ENCODE measurements around the gene ZSWIM3.

The ZSWIM3 gene

GRCh38 chr20:45813006-45813340 is 44.4 kb upstream of the ZSWIM3 start:
- peaks cover 10% of the 10 kb centered on the region for H3K79me2 ChIP-seq (ENCODE audit: control insufficient read depth, insufficient read depth, low read length, poor library complexity)
- peak overlapping the region; percentile 93 for H3K4me3 ChIP-seq (ENCODE audit: low read depth, low read length)
- peak overlapping the region; percentile 88 for H3K4me2 ChIP-seq (ENCODE audit: low read length)
- peak overlapping the region; percentile 58 for H2BK5ac ChIP-seq (ENCODE audit: low read depth, low read length, poor library complexity)
- H2BK12ac ChIP-seq (ENCODE audit: low read length) = no peak overlapping the region
- H2AFZ ChIP-seq (ENCODE audit: insufficient read depth, low read length, poor library complexity) = peak overlapping the region; percentile 53
- H3K79me1 ChIP-seq (ENCODE audit: low read length) = peaks cover 6% of the 10 kb centered on the region
- H2BK120ac ChIP-seq (ENCODE audit: insufficient read depth, low read length, poor library complexity) = peak overlapping the region; percentile 82
- DNase-seq = no peak
- H3K4me1 ChIP-seq (ENCODE audit: control insufficient read depth in 1 of 2, insufficient read depth in 2 of 2, low read length in 2 of 2) = peaks cover 7 to 15% of the 10 kb centered on the region in 2 experiments
- H3K9me3 ChIP-seq (ENCODE audit: insufficient read depth, low read depth, low read length) = no peaks in the 10 kb centered on the region
- H4K12ac ChIP-seq (ENCODE audit: low read depth, low read length) = peak overlapping the region; percentile 21
- H3K4ac ChIP-seq (ENCODE audit: low read depth, low read length) = peak overlapping the region; percentile 96
- peak overlapping the region; percentile 89 for H4K91ac ChIP-seq (ENCODE audit: low read depth, low read length)
- H3K18ac ChIP-seq (ENCODE audit: low read length) = peak overlapping the region; percentile 81
- WGBS (ENCODE audit: extremely low coverage, insufficient coverage, insufficient read length) = no CpG with 5 or more reads among the region's 11 CpGs
- no peak overlapping the region for H3K27ac ChIP-seq (ENCODE audit: low read depth, low read length)
- H3K14ac ChIP-seq (ENCODE audit: low read length) = peak overlapping the region; percentile 80
- H4K8ac ChIP-seq (ENCODE audit: low read depth, low read length) = peak overlapping the region; percentile 88
- no peaks in the 10 kb centered on the region for H3K27me3 ChIP-seq (ENCODE audit: insufficient read depth, low read length)
- H3K23ac ChIP-seq (ENCODE audit: low read length) = no peak overlapping the region
- H3K36me3 ChIP-seq (ENCODE audit: control insufficient read depth in 1 of 2, insufficient read depth in 2 of 2, low read length in 2 of 2) = peaks cover 22 to 49% of the 10 kb centered on the region in 2 experiments
- peak overlapping the region; percentile 1 for H2AK5ac ChIP-seq (ENCODE audit: low read length)
- H3K9ac ChIP-seq (ENCODE audit: low read length) = peak overlapping the region; percentile 85

DNA sequence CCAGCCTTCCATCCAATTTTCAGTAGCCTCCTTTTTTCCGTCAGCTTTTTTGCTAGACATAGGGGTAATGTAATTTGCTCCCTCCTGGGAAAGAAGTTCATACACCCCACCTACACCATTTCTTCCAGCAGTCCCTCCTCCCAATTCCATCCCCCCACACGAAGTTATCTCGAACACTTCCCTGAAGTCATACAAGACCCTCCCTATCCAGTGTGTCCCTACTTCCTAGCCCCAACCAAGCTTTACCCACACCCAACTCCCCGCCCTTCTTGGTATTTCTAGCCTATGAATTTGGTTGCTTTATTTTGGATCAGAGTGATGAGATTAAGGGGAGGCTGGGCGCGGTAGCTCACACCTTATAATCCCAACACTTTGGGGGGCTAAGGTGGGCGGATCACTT is 43.9 kb upstream of the ZSWIM3 start:
- H3K4me2 ChIP-seq (ENCODE audit: low read length) = peak overlapping the region; percentile 88
- H3K23ac ChIP-seq (ENCODE audit: low read length) = no peak overlapping the region
- H3K9me3 ChIP-seq (ENCODE audit: insufficient read depth, low read depth, low read length) = no peaks in the 10 kb centered on the region
- H3K14ac ChIP-seq (ENCODE audit: low read length) = no peak overlapping the region
- peak overlapping the region; percentile 96 for H3K4ac ChIP-seq (ENCODE audit: low read depth, low read length)
- no peak overlapping the region for H4K91ac ChIP-seq (ENCODE audit: low read depth, low read length)
- H4K8ac ChIP-seq (ENCODE audit: low read depth, low read length) = peak overlapping the region; percentile 88
- peaks cover 10% of the 10 kb centered on the region for H3K79me2 ChIP-seq (ENCODE audit: control insufficient read depth, insufficient read depth, low read length, poor library complexity)
- H2AK5ac ChIP-seq (ENCODE audit: low read length) = no peak overlapping the region
- peak overlapping the region; percentile 85 for H3K9ac ChIP-seq (ENCODE audit: low read length)
- peaks cover 7 to 18% of the 10 kb centered on the region in 2 experiments for H3K4me1 ChIP-seq (ENCODE audit: control insufficient read depth in 1 of 2, insufficient read depth in 2 of 2, low read length in 2 of 2)
- no peak overlapping the region for H3K27ac ChIP-seq (ENCODE audit: low read depth, low read length)
- H2AFZ ChIP-seq (ENCODE audit: insufficient read depth, low read length, poor library complexity) = no peak overlapping the region
- peak overlapping the region; percentile 93 for H3K4me3 ChIP-seq (ENCODE audit: low read depth, low read length)
- H3K79me1 ChIP-seq (ENCODE audit: low read length) = peaks cover 6% of the 10 kb centered on the region
- WGBS (ENCODE audit: extremely low coverage, insufficient coverage, insufficient read length) = no CpG with 5 or more reads among the region's 7 CpGs
- no peak overlapping the region for H4K12ac ChIP-seq (ENCODE audit: low read depth, low read length)
- no peak overlapping the region for H2BK12ac ChIP-seq (ENCODE audit: low read length)
- no peak for DNase-seq
- no peak overlapping the region for H3K18ac ChIP-seq (ENCODE audit: low read length)
- H2BK120ac ChIP-seq (ENCODE audit: insufficient read depth, low read length, poor library complexity) = no peak overlapping the region
- H3K36me3 ChIP-seq (ENCODE audit: control insufficient read depth in 1 of 2, insufficient read depth in 2 of 2, low read length in 2 of 2) = peaks cover 19 to 44% of the 10 kb centered on the region in 2 experiments
- no peaks in the 10 kb centered on the region for H3K27me3 ChIP-seq (ENCODE audit: insufficient read depth, low read length)
- no peak overlapping the region for H2BK5ac ChIP-seq (ENCODE audit: low read depth, low read length, poor library complexity)

DNA sequence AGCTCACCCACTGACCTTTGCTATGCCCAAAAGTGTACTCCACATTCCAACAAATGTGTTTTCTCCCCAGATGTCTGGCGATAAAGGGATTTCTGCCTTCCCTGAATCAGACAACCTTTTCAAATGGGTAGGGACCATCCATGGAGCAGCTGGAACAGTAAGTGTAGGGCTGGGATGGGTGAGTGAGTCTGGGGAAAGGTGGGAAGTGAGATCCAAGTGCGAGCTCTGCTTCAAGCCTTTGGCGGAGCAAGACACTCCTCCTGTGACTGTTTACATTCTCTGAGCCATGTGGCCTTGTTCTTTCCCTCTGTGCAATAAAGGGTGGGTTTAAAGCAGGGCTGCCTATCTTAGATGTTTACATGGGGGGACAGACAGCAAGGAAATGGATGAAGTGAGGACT is 43.1 kb upstream of the ZSWIM3 start:
- Histone ChIP-seq H3K36me3 (ENCODE audit: control insufficient read depth in 1 of 2, insufficient read depth in 2 of 2, low read length in 2 of 2) (peaks cover 17 to 38% of the 10 kb centered on the region in 2 experiments), H2BK120ac (ENCODE audit: insufficient read depth, low read length, poor library complexity) (no peak overlapping the region), H4K91ac (ENCODE audit: low read depth, low read length) (no peak overlapping the region), H2BK5ac (ENCODE audit: low read depth, low read length, poor library complexity) (no peak overlapping the region), H3K4me3 (ENCODE audit: low read depth, low read length) (no peak overlapping the region), H3K79me1 (ENCODE audit: low read length) (peaks cover 6% of the 10 kb centered on the region), H3K9ac (ENCODE audit: low read length) (no peak overlapping the region), H3K27me3 (ENCODE audit: insufficient read depth, low read length) (no peaks in the 10 kb centered on the region), H3K79me2 (ENCODE audit: control insufficient read depth, insufficient read depth, low read length, poor library complexity) (peaks cover 10% of the 10 kb centered on the region), H3K4ac (ENCODE audit: low read depth, low read length) (no peak overlapping the region), H3K4me1 (ENCODE audit: control insufficient read depth in 1 of 2, insufficient read depth in 2 of 2, low read length in 2 of 2) (peaks cover 7 to 19% of the 10 kb centered on the region in 2 experiments), H3K4me2 (ENCODE audit: low read length) (peak overlapping the region; percentile 3), H2AFZ (ENCODE audit: insufficient read depth, low read length, poor library complexity) (no peak overlapping the region), H2BK12ac (ENCODE audit: low read length) (no peak overlapping the region), H3K9me3 (ENCODE audit: insufficient read depth, low read depth, low read length) (no peaks in the 10 kb centered on the region), H2AK5ac (ENCODE audit: low read length) (no peak overlapping the region), H3K27ac (ENCODE audit: low read depth, low read length) (no peak overlapping the region), H3K14ac (ENCODE audit: low read length) (no peak overlapping the region), H4K12ac (ENCODE audit: low read depth, low read length) (no peak overlapping the region), H3K18ac (ENCODE audit: low read length) (no peak overlapping the region), H4K8ac (ENCODE audit: low read depth, low read length) (no peak overlapping the region), H3K23ac (ENCODE audit: low read length) (no peak overlapping the region)
- no CpG with 5 or more reads among the region's 3 CpGs for WGBS (ENCODE audit: extremely low coverage, insufficient coverage, insufficient read length)
- no peak for DNase-seq

GRCh38 chr20:45816951-45817350 is 40.5 kb upstream of the ZSWIM3 start:
- Histone ChIP-seq H3K79me2 (ENCODE audit: control insufficient read depth, insufficient read depth, low read length, poor library complexity) (peaks cover 10% of the 10 kb centered on the region), H3K9me3 (ENCODE audit: insufficient read depth, low read depth, low read length) (no peaks in the 10 kb centered on the region), H3K9ac (ENCODE audit: low read length) (no peak overlapping the region), H2BK120ac (ENCODE audit: insufficient read depth, low read length, poor library complexity) (no peak overlapping the region), H3K4me3 (ENCODE audit: low read depth, low read length) (no peak overlapping the region), H2BK5ac (ENCODE audit: low read depth, low read length, poor library complexity) (no peak overlapping the region), H2BK12ac (ENCODE audit: low read length) (no peak overlapping the region), H3K14ac (ENCODE audit: low read length) (no peak overlapping the region), H3K27me3 (ENCODE audit: insufficient read depth, low read length) (no peaks in the 10 kb centered on the region), H4K8ac (ENCODE audit: low read depth, low read length) (no peak overlapping the region), H3K4me1 (ENCODE audit: control insufficient read depth in 1 of 2, insufficient read depth in 2 of 2, low read length in 2 of 2) (peaks cover 7 to 21% of the 10 kb centered on the region in 2 experiments), H3K27ac (ENCODE audit: low read depth, low read length) (peak overlapping the region; percentile 14), H3K4ac (ENCODE audit: low read depth, low read length) (no peak overlapping the region), H3K79me1 (ENCODE audit: low read length) (peaks cover 6% of the 10 kb centered on the region), H4K91ac (ENCODE audit: low read depth, low read length) (no peak overlapping the region), H2AK5ac (ENCODE audit: low read length) (no peak overlapping the region), H3K36me3 (ENCODE audit: control insufficient read depth in 1 of 2, insufficient read depth in 2 of 2, low read length in 2 of 2) (peaks cover 11 to 22% of the 10 kb centered on the region in 2 experiments), H4K12ac (ENCODE audit: low read depth, low read length) (no peak overlapping the region), H2AFZ (ENCODE audit: insufficient read depth, low read length, poor library complexity) (no peak overlapping the region), H3K4me2 (ENCODE audit: low read length) (no peak overlapping the region), H3K18ac (ENCODE audit: low read length) (no peak overlapping the region), H3K23ac (ENCODE audit: low read length) (no peak overlapping the region)
- no peak for DNase-seq
- no CpG with 5 or more reads among the region's 3 CpGs for WGBS (ENCODE audit: extremely low coverage, insufficient coverage, insufficient read length)
